HFF-Myc (cell line): ENCODE data around the gene GAS7.

ENCODE experiments used
- DNase-seq: peaks from one replicate; pipeline ENCODE4 v3.0.0-alpha.2; 2011; ENCODE audit warnings: low read depth; ENCODE audit errors: extremely low read depth
- H3K4me3 ChIP-seq: replicated peaks from 2 replicates; pipeline ENCODE4 v1.5.1; 2011; ENCODE audit warnings: low read depth, mild to moderate bottlenecking, control low read depth, low read length
- TF ChIP-seq, protein P1 (sequence below): IDR thresholded peaks from 2 replicates; pipeline ENCODE4 v1.5.1; 2012; ENCODE audit warnings: mild to moderate bottlenecking, low read depth, low read length, control low read depth; ENCODE audit errors: missing control alignments

The GAS7 gene

DNA sequence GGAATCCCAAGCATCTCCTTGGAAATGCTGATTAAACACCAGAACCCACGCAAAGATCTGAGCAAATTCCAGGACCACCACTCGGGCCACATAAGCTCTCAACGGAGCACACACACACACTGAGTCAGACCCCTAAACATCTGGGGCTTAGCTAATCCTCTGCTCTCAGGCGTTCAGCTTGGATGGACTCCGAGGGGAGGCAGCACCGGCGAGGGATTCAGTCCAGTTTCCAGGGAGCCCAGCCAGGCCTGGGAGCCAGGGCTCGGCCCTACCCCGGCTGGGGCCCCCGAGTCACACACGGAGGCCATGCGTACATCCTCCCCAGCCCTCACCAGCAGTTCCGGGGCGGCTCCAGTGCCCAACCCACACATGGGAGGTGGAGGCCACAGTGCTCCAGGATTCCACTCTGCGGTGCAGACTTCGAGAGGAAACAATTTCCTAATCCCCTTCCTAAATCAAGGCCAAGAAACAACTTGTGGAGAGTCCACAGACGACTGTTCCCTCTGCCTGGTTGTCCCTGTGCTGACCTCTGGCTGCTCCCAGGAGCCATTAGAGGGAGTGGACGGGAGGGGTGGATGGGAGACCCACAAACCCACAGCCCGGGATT, 70.5 kb downstream of the GAS7 start:
- peak; percentile 85 for DNase-seq
- TF ChIP-seq, protein P1, sequence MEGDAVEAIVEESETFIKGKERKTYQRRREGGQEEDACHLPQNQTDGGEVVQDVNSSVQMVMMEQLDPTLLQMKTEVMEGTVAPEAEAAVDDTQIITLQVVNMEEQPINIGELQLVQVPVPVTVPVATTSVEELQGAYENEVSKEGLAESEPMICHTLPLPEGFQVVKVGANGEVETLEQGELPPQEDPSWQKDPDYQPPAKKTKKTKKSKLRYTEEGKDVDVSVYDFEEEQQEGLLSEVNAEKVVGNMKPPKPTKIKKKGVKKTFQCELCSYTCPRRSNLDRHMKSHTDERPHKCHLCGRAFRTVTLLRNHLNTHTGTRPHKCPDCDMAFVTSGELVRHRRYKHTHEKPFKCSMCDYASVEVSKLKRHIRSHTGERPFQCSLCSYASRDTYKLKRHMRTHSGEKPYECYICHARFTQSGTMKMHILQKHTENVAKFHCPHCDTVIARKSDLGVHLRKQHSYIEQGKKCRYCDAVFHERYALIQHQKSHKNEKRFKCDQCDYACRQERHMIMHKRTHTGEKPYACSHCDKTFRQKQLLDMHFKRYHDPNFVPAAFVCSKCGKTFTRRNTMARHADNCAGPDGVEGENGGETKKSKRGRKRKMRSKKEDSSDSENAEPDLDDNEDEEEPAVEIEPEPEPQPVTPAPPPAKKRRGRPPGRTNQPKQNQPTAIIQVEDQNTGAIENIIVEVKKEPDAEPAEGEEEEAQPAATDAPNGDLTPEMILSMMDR: no peak
- H3K4me3 ChIP-seq: no peak overlapping the region

DNA sequence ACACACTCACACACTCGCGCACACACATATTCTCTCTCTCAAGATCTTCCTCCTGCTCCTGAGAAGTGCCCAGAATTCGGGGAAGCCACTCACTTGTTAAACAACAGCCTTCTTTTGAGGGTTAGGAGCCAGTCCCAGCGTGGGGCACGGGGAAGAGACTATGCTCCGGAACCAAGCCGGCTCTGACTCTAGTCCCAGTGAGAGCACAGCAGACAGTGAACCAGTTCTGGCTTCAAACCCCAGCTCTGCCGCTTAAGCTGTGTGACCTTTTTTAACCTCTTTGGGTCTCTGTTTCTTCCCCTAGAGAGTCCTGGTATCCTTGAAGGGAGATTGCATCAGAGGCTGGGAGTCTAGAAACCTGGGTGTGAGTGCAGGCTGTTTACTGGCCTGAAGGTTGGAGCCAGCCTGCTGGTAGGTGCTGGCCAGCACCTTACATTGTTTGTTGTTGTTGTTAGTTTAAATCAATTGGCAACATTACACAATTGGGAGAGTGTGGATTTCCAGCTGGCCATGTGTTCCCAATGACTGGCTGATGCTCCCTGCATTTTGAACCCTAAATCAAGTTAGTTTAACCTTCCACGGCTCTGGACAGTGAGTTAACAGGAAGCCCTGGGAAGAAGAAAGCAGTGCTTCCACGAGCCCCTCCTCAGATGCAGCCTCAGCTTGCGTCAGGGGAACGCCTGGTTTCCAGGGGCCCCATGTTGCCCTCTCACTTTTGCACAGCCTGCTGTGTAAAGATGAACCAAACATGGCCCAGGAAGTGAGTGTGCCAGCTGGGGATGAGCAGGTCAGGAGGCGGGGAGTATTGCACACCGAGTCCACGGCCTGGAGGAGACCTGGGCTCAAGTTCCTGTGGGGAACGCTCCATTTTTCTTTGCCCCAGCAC, 71.5 kb downstream of the GAS7 start:
- TF ChIP-seq, protein P1: no peak
- H3K4me3 ChIP-seq: no peak overlapping the region
- DNase-seq: no peak

DNA sequence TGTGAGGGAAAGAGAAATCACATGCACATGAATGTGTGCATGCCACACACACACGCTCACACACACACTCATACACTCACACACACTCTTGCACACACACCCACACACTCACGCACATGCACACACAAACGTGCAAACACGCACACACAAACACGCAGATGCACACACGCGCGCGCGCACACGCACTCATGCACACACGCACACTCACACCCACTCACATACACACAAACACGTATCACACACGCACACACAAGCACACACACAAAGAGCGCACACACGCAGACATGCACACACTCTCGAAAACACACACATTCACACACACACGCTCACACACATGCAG, 72.2 kb downstream of the GAS7 start:
- H3K4me3 ChIP-seq: no peak overlapping the region
- no peak for DNase-seq
- TF ChIP-seq, protein P1: no peak

DNA sequence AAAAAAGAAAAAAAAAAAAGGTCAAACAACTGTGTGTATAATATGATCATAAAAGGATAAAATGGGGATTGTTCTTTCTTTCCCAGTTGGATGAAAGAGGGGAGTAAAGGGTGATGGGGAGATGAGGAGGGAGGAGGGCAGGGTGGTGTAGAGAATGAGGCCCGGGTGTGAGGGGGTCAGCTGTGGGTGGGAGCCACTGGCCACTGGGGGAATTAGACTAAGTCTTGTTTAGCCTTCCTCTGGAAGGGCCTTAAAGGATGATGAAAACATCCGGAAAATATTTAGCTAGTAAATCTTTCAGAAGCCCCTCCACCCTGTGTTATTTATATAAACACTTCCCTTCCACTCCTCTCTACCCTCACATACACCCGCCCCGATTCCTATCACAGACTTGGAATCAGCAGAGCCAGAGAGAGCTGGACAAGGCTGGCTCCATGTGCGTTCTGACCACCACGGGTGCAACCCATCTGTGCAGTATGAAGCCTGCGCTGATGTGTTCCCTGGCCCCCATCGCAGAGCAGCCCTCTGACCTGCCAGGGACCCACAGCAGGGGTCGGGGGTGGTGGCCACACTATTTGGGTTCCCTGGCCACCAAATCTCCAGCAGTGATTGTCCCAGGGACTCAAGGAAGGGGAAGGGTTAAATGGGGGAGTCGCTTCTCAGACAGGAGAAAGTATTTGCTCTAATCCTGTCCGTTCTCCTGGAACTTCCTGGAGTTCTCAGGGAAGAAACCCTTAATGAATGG, 72.7 kb downstream of the GAS7 start:
- TF ChIP-seq, protein P1: no peak
- DNase-seq: no peak
- no peak overlapping the region for H3K4me3 ChIP-seq

DNA sequence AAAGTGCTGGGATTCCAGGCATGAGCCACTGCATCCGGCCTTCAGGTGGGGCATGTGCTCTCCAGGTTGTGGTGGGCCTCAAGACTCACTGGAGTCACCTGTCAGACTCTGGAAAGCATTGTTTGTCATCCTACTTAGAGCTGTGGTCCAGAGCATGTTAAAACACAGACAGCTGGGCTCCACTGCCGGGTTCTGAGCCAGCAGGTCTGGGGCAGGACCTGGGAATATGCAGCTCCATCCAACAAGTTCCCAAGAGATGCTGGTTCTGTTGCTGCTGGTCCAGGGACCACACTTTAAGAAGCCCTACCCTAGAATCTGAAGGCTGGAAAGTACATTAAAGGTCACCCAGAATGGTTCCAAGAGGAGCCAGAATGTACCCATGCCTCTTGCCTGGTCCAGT, 75.3 kb downstream of the GAS7 start:
- TF ChIP-seq, protein P1: no peak
- no peak overlapping the region for H3K4me3 ChIP-seq

DNA sequence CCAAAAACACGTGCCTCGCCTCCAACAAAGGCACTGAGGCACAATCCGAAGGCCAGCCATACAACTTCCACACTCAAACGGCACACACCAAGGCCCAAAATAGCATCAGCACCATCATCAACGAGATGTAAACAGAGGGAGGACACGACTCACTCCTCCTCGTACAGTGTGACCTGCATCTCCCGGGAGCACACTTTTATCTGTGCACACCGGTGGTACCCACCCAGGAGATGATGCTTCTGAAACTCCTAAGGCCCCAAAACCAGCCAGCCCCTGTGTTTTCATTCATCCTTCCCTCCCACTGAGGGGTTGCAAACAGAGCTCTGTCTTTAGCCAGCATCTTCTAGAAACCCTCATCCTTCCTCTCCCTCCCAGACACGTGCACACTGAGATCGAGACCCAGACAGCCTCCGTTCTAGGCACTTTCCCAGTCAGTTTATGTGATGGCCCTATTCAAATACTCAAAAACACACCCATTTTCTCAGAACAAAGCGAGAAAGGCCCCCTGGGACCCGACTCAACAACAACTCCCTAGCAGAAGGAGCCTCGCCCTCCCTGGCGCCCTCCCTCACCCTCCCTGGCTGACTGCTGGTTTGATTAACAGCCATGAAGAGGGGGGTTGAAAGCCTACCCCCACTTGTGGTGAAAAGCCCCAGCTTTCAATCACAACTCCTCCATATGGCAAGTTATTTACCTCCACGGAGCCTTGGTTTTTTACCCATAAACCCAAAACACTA, 76.3 kb downstream of the GAS7 start:
- H3K4me3 ChIP-seq: no peak overlapping the region
- TF ChIP-seq, protein P1: no peak
- DNase-seq: no peak

More for the DNA sequence above, 75.3 kb downstream of the GAS7 start:
- no peak for DNase-seq
